ELF-1 (cell line): ENCODE measurements around the gene LY6G5C.
"Not testable (repeated sequence)": the region's sequence is repeated elsewhere in the genome, so short reads cannot be mapped to it uniquely, and the experiment has no call there.

Experiments used
- DNase-seq: peaks from one replicate; pipeline ENCODE4 v3.0.0-alpha.2; 2016; ENCODE audit warnings: low read depth, low spot score

The LY6G5C gene

DNA sequence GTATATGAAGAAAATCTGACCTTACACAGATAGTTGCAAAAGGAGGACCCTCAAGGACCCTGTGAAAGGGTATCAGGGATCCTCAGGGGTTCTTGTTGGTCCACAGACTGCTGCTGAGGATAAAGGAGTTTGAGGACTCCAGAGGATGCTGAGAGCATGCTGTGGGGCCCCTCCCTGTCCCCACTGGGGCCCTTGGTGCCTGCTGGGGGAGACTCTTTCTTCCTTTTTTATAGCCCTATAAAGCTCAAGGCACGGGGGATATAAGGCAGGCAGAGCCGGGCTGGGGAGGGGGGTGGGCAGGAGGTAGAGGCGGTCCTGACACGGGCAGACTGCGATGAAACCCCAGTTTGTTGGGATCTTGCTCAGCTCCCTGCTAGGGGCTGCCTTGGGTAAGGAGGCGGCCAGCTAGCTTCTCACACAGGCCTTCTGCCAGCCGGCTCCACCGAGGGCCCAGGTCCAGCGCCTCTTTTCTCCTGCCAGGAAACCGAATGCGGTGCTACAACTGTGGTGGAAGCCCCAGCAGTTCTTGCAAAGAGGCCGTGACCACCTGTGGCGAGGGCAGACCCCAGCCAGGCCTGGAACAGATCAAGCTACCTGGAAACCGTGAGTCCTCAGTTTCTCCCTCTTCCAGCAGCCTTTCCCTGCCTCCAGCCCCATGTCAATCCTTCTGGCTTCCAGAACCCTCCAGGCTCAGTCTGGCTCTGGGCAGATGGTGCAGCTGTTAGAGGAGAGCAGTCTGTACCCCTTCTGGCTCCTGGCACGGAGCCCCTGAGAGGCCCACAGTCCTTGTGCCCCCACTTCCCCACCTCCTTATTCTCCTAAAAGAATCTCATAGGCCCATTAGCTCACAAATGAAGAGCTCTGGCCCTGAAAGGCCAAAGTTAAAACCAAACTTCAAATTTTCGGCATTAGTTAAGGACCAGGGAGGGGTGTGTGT lies 34.4 kb upstream of the LY6G5C start, which contains the start of gene LY6G6D:
Gene LY6G6D (plus strand): TSS at position 327 of the 937 bp plus-strand sequence. CDS start 8 bp downstream, at position 335.
- DNase-seq: peak; percentile 18

DNA sequence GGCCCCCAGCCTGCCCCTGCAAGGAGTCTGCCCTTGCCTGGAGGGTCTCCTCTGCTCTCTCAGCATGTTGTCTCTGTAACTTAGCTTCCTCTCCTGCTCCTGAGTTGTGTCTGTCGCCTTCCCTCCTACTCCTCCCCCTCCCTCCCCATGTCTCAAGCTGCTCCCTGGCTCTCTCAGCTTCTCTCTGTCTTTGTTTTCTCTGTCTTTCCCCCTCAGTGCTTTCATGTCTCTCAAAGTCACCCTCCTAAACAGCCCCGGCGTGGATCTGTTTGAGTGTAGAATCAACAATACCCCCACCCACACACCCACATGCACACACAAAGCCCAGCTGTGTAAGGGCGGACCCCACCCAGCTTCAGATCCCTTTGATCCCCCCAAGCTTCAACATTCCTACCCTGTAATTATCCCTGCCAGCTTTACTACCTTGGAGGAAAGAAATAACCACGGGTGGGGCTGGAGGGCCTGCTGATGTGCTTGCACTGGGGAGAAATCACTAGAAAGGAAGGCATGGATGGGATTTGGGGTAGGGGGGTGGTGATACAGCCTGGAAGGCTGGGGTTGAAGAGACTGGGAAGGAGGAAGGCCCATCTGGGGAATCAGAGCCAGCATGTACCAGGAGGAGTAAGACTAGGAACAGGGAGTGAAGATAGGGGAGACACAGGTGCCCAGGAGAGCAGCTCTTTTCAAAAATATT lies 33.3 kb upstream of the LY6G5C start:
- DNase-seq: peak; percentile 80

DNA sequence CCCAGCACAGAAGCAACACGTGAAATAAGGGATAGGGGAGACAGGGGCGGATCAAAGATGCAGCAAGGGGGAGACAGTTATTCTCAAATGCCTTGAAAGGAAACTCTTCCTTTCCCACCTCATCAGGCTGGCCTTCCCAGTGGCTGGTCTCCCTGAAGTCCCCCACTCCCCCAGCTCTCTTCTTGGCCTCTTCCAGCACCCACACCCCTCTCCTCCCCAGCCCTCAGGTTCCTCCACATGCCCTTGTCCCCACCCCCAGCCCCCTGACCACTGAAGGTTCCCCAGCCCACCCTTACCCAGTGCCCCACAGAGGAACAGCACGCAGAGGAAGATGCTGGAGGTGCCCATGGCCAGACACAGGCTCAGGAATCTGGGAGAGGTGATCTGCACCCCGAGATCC lies 32.6 kb upstream of the LY6G5C start:
- DNase-seq: no peak

DNA sequence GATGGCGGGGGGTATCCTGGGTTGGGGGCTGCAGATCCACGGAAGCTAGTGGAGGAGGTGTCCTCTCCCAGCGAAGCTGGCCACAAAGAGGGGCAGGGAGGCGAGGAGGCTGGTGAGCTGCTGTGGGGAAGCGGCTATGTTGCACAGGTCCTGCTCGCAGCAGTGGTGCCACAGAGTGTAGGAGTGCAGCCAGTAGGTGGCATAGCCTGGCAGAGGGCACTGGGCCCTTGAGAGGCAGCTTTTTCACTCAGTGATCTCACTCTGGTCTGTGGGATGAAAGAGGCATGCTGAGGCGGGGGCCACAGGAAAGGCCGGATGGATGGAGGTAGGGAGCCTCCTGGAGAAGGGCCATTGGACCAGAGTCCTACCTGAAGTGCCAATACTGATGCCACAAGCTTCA lies 31.4 kb upstream of the LY6G5C start:
- no peak for DNase-seq

DNA sequence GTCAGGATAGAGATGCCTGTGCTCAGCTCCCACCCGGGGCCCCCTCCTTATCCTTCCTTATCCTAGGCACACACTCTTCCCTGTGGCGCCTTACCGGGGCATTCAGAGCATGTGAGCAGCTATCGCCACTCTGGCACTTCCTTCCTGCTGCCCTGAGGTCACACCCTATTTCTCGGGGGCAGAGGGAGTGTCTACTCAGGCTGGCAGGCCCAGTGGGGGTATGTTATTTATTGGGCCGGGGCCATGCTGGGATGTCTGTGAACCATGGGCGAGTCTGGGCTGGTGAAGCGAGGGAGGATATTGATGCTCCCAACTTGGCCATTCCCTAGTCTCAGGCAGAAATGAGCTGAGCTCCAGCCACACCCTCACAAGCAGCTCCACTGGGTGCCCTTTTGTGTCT lies 30.4 kb upstream of the LY6G5C start:
- no peak for DNase-seq

DNA sequence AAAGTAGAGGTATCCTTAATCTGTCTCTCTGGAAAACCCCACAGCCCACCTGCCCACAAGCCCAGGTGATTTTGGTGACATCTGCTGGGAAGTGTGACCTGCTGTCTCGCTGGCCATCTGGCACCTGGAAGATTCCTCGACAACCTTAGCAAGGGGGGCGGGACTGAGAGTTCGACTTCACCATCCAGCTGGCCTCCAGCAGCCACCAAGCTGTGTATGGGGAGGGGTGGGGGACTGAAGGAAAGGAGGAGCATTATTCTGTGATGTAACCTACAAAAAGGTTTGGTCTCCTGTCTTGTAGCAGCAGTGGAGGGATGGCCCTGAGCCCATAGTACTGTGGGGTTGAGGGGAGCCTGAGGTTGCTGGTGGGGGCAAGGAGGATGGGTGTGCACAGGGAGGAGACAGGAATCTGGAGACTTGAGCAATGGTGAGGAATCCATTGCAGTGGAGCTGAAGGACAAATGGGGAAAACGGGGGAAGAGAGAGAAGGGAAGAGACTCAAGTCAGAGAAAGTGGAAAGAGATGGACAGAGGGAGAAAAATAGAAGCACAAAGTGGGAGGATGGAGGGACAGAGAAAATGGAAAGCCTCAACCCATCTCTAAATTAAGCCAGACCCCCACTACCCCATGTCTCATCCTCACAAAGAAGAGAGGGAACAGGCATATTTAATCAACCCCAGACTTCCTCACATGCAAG lies 29.8 kb upstream of the LY6G5C start:
- no peak for DNase-seq

DNA sequence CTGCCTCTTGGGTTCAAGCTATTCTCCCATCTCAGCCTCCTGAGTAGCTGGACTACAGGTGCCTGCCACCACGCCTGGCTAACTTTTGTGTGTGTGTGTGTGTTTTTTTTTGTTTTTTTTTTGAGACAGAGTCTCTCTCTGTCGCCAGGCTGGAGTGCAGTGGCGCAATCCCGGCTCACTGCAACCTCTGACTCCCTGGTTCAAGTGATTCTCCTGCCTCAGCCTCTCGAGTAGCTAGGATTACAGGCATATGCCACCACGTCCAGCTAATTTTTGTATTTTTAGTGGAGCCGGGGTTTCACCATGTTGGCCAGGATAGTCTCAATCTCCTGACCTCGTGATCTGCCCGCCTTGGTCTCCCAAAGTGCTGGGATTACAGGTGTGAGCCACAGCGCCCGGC lies 28.3 kb upstream of the LY6G5C start:
- not testable (repeated sequence) for DNase-seq

DNA sequence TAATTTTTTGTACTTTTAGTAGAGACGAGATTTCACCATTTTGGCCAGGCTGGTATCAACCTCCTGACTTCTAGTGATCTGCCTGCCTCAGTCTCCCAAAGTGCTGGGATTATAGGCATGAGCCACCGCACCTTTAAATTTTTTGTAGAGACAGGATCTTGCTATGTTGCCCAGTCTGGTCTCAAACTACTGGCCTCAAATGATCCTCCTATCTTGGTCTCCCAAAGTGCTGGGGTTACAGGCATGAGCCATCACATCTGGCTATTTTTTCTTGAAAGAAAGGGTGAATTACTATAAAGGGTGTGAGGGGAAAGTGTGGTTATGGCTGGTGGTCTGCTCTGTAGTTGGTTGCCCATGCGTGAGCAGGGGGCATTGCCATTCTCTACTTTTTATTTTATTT lies 27.4 kb upstream of the LY6G5C start:
- no peak for DNase-seq

DNA sequence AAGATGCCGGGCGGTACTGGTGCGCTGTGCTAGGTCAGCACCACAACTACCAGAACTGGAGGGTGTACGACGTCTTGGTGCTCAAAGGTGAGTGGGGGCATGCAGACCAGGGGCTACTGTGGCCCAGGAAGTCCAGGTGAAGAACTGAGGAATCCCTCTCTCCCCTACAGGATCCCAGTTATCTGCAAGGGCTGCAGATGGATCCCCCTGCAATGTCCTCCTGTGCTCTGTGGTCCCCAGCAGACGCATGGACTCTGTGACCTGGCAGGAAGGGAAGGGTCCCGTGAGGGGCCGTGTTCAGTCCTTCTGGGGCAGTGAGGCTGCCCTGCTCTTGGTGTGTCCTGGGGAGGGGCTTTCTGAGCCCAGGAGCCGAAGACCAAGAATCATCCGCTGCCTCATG lies 26.8 kb upstream of the LY6G5C start:
- no peak for DNase-seq

DNA sequence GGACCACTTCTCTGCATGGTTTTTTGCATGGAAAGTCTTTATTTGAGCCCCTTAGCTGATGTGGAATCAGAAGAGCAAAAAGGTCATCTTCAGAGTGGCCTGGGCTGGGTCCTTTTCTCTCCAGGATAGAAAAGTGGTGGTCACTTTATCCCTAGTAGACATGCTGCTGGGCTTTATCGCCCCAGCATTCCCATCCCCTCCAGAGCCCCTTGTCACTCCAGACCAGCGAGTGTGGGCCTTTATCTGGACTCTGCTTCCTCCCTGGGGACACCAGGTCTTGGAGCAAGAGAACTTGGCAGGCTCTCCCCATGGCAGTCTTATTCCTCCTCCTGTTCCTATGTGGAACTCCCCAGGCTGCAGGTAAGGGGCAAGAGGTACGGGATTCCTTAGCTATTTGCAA lies 25.7 kb upstream of the LY6G5C start, which contains the start of gene LY6G6F:
Gene LY6G6F (plus strand): TSS at position 268 of the 400 bp plus-strand sequence. CDS start 41 bp downstream, at position 309.
- no peak for DNase-seq

DNA sequence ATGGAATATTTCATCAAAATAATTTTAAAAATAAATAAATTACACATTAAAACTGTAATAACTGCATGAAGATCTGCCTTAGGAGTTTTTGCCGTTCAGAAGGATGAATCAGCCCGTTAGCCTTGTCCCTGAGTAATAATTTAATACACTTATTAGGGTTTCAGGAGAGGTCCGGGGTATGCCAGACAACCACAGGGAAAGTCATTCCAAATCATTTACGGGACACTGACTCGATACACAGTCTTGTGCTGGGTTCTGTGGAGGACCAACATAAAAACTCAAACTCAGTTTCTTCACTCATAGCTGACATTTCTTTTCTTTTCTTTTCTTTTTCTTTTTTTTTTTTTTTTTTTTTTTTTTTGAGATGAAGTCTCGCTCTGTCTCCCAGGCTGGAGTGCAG lies 25.1 kb upstream of the LY6G5C start:
- DNase-seq: no peak

DNA sequence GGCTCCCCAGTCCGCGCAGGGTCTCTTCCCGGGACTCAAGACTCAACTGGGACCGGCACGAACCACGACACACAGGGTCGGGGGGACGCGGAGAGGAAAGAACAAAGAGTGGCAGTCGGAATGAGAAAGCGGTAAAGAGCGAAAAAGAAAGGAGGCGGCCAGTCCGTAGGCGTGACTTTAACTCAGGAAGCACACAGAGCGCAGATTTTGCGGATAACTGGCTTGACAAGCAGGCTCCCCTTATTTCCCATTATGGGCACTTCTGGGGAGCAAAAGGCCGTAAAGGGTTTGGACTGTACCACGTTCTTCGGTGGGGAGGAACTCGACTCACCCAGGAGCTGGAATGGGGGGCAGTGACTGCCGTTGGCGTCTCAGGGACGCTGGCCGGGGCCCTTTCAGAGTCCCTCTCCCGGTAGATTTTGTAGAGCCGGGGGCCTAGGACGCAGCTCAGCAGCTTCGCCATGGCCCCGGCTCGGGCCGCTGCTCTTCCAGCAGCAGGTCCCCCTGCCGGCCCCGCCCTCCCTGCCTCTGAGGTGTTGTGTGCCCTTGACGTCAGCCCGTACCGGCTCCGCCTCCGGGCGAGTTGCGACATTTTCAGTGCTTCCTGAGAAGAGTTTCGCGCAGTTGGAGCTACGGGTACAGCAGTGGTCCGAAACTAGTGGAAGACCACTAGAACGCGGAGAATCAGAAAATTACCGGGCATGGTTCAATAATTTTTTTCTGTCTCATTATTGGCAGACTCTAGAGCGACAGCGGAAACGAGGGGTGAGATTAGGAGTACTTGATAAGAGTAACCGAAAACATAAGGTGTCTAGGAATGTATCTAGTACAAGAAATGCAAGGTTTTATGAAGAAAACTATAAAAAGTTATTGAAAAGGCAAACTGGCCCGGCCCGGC lies 22.2 kb upstream of the LY6G5C start, which contains the start of gene ABHD16A:
Gene ABHD16A (minus strand): TSS at position 506 of the 898 bp plus-strand sequence. CDS start 43 bp downstream, at position 463.
- peak; percentile 98 for DNase-seq

DNA sequence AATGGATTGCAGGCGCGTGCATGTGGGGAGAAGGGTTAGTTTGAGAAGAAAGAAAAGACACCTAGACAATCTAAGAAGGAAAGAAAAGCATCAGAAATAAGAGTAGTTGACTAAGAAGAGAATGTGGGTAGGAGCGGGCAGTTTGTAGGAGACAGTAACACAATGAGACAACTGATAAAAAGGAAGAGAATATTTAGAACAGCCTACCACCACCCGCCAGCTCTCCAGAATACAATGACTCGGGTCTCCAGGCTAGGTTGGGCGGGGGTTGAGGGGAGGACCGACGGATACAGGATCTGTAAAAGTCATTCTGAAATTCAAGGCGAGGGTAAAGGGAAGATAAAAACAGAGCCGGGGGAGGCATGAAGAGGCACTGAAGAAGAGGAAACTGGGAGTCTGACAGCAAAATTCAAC lies 21.5 kb upstream of the LY6G5C start:
- no peak for DNase-seq

DNA sequence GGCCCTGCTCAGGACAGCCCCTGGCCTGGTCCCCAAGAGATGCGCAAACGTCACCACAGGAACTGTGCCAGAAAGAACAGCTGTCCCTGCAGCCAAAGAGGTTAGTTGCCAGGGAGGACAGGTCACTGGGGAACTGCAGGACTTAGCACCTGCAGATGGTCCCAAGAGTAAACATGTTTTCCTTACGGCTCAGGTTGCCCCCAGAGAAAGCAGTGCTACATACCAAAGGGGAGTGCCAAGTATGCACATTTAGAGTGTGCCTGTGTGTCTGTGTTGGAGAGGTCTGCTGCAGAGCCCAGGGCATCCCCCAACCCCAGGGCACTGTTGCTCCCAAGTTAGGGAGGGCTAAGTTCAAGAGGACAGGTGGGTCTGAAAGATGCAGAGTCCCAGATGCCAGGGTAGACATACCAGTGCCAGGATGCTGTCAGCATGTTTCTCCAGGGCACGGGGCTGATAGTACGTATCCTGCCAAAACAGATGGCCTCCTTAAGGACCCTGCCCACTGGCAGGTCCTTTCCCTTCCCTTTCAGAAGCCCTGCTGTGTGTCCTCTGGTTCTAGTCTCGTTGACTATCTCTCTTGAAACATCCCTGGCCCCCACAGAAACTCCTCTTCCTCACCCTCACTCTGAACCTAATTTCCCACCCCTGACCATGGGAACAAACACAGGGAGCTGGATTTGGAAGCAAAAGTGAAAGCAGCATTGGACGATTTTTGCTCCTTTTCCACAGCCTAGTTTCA lies 21.0 kb upstream of the LY6G5C start:
- DNase-seq: no peak

DNA sequence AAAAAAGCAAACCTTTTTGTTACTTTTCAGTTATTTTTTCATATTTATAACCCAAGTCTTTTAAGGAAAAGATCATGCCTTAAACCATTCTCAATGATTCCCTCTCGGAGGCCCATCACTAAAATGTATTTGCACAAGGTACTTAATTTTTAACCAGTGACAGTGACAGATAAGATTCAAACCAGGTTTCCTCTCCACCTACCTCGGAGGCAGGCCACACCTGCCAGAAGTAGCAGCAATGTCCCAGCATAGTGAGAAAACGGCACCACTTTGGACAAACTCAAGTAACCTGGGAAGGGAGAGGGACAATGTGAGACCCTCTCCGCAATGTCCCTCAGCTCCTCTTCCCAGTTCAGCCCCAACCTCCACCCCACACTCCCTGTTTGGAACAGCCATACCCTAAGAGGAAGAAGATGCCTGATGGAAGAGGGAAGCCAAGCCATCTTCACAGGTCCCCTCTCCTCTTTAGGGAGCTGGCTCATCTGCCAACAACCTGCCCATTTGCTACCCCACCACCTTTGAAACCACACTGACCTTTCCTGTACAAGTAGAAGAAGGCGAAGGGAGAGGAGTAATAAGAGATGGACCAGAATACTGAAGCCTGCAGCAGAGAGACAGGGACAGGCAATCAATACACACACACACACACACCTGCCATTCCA lies 20.0 kb upstream of the LY6G5C start:
- DNase-seq: no peak

DNA sequence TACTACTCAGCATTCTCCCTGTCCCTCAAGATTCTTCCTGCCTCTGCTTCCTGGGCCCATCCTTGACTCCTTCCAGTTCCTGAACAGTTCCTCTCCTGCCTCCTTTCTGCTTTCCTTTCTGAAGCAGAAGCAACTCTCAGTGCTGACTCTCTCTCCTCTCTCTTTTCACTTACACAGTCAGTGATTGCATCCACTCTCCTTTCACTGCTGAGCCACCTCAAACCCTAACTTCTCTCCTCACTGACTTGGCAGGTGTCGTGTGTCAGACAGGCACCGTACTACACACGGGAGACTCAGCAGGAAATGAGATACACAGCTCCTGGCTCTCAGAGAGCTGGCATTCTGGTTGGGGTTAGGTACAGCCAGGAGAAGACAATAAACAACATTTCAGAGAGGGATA lies 16.7 kb upstream of the LY6G5C start:
- DNase-seq: no peak

DNA sequence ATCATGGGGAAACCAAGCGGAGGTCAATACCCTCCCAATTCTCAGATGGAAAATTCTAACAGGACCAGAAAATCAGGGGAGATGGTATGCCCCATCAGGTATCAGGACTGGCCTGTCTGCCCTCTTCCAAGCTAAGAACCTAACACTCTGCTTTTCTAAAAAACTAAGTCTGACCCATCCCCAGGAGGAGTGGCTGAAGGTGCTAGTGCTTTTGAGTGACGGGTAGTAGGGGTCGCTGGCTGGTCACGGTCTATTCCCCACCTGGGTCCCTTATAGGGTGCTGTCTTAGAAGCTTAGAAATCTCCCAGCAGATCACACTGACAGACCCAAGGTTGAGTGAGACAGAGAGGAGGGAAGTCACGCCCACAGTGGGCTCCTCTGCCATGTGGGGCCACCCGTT lies 12.7 kb upstream of the LY6G5C start:
- no peak for DNase-seq

DNA sequence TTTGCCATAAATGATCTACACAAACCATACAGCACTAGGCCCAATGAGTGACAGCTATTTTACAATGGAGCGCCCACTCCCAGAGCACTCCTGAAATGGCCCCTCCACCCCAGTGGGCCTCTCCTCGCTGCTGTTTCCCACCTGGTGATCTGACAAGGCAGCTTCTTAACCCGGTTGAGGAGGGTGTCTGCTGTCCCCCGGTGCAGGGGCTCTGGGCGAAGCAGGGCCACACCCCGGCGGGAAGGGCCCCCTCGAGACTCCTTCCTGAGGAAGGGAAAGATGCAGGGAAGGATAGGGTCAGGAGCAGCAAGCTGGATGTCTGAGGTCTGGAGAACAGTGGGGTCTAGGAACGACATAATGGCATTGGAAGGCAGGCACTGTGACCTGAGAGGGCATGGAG lies 12.0 kb upstream of the LY6G5C start:
- DNase-seq: no peak

DNA sequence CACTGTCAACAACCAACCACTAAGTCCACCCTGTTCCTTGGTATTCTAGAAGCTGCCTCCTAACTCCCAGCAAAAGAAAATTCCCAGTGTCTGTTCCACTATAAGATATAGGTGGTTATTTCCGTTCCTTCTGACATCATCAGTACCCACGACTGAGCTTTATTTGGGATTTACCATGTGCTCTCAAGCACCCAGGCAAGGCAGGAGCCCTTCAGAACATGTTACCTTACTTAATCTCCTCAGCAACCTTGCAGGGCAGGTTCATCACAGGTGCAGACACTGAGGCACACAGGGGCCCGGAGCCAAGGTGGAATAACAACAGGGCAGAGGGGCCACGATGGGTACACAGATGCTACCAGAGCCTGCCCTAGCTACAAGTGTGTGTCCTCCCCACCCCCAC lies 11.5 kb upstream of the LY6G5C start:
- no peak for DNase-seq
